ENCODE measurements around the gene ISM2.
"Not testable (repeated sequence)": the region's sequence is repeated elsewhere in the genome, so short reads cannot be mapped to it uniquely, and the experiment has no call there.

ISM2 gene

DNA sequence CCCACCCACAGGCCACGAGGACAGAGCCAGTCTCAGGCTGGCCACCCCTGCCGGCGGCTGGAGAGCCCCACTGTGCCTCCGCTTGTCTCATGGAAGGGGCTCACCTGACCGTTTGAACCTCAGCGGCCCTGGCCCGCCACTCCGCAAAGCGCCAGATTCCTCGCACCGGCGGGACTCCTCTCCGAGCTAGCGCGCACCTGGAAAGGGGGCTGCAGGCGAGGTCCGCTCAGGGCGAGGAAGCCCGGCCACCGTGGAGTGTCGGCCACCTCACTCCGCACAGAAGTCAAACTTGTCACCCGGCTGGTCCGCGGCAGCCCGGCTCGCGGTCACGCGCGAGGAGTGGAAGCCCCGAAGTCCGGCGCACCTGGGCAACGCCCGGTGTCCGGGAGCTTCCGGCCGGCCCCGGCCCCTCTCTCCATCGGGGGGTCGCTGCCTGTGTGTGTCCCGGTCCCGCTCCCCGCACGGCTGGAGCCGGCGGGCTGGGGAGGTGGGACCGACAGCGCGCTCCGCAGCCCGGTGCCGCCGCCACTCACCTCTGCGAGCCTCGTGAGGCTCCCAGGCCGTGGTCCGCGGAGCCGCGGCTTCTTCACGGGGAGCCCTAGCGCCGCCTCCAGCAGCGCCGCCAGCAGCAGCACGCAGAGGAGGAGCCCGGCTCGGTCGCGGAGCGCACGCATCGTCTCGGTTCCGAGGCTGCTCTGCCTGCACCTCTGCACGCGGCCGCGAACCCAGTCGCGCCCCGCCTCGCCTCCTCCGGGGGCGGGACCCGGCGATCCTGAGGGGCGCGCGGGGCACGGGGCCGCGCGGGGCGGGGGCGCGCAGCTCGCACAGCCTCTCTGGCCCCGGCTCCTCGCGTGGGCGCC lies at the start of gene ISM2:
TSS of gene ISM2 (minus strand) at position 697 of the 860 bp plus-strand sequence. CDS start at position 674, 23 bp downstream.
- Histone ChIP-seq H3K27ac (ENCODE audit: low read length) (no peak within 1 kb of the TSS), H3K4me1 (ENCODE audit: low read length) (no peaks in the 10 kb centered on the region), H3K9me2 (replicated peaks; ENCODE audit: insufficient read depth, low read length) (no peaks in the 10 kb centered on the region), H4K20me1 (ENCODE audit: insufficient read depth, low read length) (no peaks in the 10 kb centered on the region), H3K9me3 (replicated peaks; ENCODE audit: insufficient read depth, low read length) (no peaks in the 10 kb centered on the region), H3F3A (ENCODE audit: insufficient read depth, low read length) (no peaks in the 10 kb centered on the region), H3K4me2 (ENCODE audit: low read depth, low read length) (peak within 1 kb of the TSS; percentile 84), H3K79me2 (ENCODE audit: low read length) (no peaks in the 10 kb centered on the region), H3K36me3 (replicated peaks; ENCODE audit: insufficient read depth, low read length) (no peaks in the 10 kb centered on the region), H2AFZ (ENCODE audit: low read length) (0 out of 2 replicates have a peak within 1 kb of the TSS, but pooled peaks have one; percentile 23), H3K9ac (ENCODE audit: low read length) (no peak within 1 kb of the TSS), H3K27me3 (replicated peaks; ENCODE audit: insufficient read depth, low read length) (peaks cover 5% of the 10 kb centered on the region; the same call in 1 of the 2 replicates), H3K4me3 (ENCODE audit: low read length) (peak within 1 kb of the TSS; percentile 52)
- DNase-seq, result peak; percentile 16
- TF ChIP-seq, protein P1, sequence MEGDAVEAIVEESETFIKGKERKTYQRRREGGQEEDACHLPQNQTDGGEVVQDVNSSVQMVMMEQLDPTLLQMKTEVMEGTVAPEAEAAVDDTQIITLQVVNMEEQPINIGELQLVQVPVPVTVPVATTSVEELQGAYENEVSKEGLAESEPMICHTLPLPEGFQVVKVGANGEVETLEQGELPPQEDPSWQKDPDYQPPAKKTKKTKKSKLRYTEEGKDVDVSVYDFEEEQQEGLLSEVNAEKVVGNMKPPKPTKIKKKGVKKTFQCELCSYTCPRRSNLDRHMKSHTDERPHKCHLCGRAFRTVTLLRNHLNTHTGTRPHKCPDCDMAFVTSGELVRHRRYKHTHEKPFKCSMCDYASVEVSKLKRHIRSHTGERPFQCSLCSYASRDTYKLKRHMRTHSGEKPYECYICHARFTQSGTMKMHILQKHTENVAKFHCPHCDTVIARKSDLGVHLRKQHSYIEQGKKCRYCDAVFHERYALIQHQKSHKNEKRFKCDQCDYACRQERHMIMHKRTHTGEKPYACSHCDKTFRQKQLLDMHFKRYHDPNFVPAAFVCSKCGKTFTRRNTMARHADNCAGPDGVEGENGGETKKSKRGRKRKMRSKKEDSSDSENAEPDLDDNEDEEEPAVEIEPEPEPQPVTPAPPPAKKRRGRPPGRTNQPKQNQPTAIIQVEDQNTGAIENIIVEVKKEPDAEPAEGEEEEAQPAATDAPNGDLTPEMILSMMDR (IDR thresholded peaks at IDR 0.05; ENCODE audit: low read length), result no peak
- no peak for TF ChIP-seq EZH2 (optimal IDR thresholded peaks at IDR 0.05; ENCODE audit: low read depth, low read length)
- no peak for TF ChIP-seq EZH2phosphoT487 (IDR thresholded peaks at IDR 0.05; ENCODE audit: low read length)

DNA sequence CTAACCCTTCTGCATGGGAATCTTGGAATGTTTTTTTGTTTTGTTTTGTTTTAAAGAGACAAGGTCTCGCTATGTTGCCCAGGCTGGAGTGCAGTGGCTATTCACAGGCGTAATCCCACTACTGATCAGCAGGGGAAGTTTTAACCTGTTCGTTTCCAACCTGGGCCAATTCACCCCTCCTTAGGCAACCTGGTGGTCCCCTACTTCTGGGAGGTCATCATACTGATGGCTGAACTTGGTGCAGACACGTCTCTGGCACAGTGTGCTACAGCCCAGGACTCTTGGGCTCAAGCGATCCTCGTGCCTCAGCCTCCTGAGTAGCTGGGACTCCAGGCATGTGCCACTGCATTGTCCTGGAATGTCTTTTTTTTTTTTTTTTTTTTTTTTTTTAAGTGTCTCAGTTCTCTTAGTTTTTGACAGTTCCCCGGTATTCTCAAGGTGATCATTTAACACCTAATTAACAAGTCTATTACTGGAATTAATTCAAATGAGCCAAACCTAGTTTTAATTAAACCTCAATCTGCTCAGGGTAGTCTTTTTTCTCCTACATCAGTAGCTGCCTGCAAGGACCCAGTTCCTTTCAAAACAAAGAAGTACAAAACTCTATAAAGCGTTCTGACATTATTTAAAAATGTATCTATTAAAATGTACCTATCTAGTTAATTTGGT lies 49.0 kb upstream of the ISM2 start:
- no peaks in the 10 kb centered on the region for H3K4me1 ChIP-seq (ENCODE audit: low read length)
- DNase-seq, result no peak
- no peak overlapping the region for H2AFZ ChIP-seq (ENCODE audit: low read length)
- no peaks in the 10 kb centered on the region for H4K20me1 ChIP-seq (ENCODE audit: insufficient read depth, low read length)
- no peak overlapping the region for H3K4me2 ChIP-seq (ENCODE audit: low read depth, low read length)
- no peaks in the 10 kb centered on the region for H3K9me2 ChIP-seq (replicated peaks; ENCODE audit: insufficient read depth, low read length)
- TF ChIP-seq, protein P1 (IDR thresholded peaks at IDR 0.05; ENCODE audit: low read length), result no peak
- TF ChIP-seq EZH2 (optimal IDR thresholded peaks at IDR 0.05; ENCODE audit: low read depth, low read length) (no peak), EZH2phosphoT487 (IDR thresholded peaks at IDR 0.05; ENCODE audit: low read length) (no peak)
- no peak overlapping the region for H3K9ac ChIP-seq (ENCODE audit: low read length)
- H3K27ac ChIP-seq (ENCODE audit: low read length), result no peak overlapping the region
- H3F3A ChIP-seq (ENCODE audit: insufficient read depth, low read length), result no peaks in the 10 kb centered on the region
- no peaks in the 10 kb centered on the region for H3K9me3 ChIP-seq (replicated peaks; ENCODE audit: insufficient read depth, low read length)
- H3K27me3 ChIP-seq (replicated peaks; ENCODE audit: insufficient read depth, low read length), result no peaks in the 10 kb centered on the region
- H3K4me3 ChIP-seq (ENCODE audit: low read length), result no peak overlapping the region
- H3K79me2 ChIP-seq (ENCODE audit: low read length), result no peaks in the 10 kb centered on the region
- H3K36me3 ChIP-seq (replicated peaks; ENCODE audit: insufficient read depth, low read length), result no peaks in the 10 kb centered on the region

DNA sequence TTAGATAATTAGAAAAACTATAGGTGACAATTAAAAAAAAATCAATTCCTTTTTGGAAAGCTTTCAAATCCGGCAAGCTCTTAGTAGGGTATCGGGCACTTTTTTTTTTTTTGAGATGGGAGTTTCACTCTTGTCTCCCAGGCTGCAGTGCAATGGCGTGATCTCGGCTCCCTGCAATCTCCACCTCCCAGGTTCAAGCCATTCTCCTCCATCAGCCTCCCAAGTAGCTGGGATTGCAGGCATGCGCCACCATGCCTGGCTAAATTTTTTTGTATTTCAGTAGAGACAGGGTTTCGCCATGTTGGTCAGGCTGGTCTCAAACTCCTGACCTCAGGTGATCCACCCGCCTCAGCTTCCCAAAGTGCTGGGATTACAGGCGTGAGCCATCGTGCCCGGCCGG lies 46.6 kb upstream of the ISM2 start:
- not testable (repeated sequence) for H3K9me2 ChIP-seq (replicated peaks; ENCODE audit: insufficient read depth, low read length); H3K27ac ChIP-seq (ENCODE audit: low read length); DNase-seq; H3K9me3 ChIP-seq (replicated peaks; ENCODE audit: insufficient read depth, low read length); H3K9ac ChIP-seq (ENCODE audit: low read length); H3K36me3 ChIP-seq (replicated peaks; ENCODE audit: insufficient read depth, low read length); H3K4me1 ChIP-seq (ENCODE audit: low read length); H3K4me3 ChIP-seq (ENCODE audit: low read length); H3K4me2 ChIP-seq (ENCODE audit: low read depth, low read length); H4K20me1 ChIP-seq (ENCODE audit: insufficient read depth, low read length); H3K27me3 ChIP-seq (replicated peaks; ENCODE audit: insufficient read depth, low read length); H3K79me2 ChIP-seq (ENCODE audit: low read length); H2AFZ ChIP-seq (ENCODE audit: low read length); H3F3A ChIP-seq (ENCODE audit: insufficient read depth, low read length)

Measured in MM.1S (cell line).